Panc1 (cell line): ENCODE results near the gene OVAAL. TPM values are rescaled to one million over a fixed set of nuclear protein-coding genes. Genes with fewer than 3 reads are reported as not detected.

Experiments used
- ATAC-seq: fragments of 200-7000 bp; cut with Tn5 transposase; 2 replicates; pipeline ENCODE4 v1.9.1; 2020; ENCODE audit warnings: mild to moderate bottlenecking, moderate library complexity
- BruUV-seq: library from RNA; stranded (reverse); fragments of 400-500 nt; replicated peaks from 2 replicates; lab custom pipeline; 2021; lab: Mats Ljungman, UMichigan
- CTCF ChIA-PET: fragments of 300-600 bp; sonication (Branson Sonifier 250); formaldehyde crosslinking; loops from one replicate; lab custom pipeline; 2022; ENCODE audit warnings: antibody characterized with exemption; lab: Charles Lee
- POLR2A ChIA-PET: fragments of 300-600 bp; sonication (Branson Sonifier 250); formaldehyde crosslinking; loops from one replicate; lab custom pipeline; 2022; ENCODE audit warnings: antibody characterized with exemption; lab: Charles Lee
- DNase-seq: peaks from one replicate; pipeline ENCODE4 v3.0.0-alpha.2; 2010; ENCODE audit warnings: low read depth, low spot score
- H3K27ac ChIP-seq: 2 replicates; pipeline ENCODE4 v1.5.1; 2011; ENCODE audit warnings: mild to moderate bottlenecking, low read length, inconsistent platforms
- H3K27me3 ChIP-seq: fragments of 200-500 bp; sonication (Bioruptor generic); 2 replicates; pipeline ENCODE4 v1.6.0; 2014; ENCODE audit warnings: low read length, inconsistent platforms; ENCODE audit not compliant: control insufficient read depth, insufficient read depth
- H3K36me3 ChIP-seq: fragments of 200-500 bp; sonication (Bioruptor generic); 2 replicates; pipeline ENCODE4 v1.5.1; 2014; ENCODE audit warnings: inconsistent platforms, mild to moderate bottlenecking, low read length, moderate library complexity; ENCODE audit not compliant: control insufficient read depth, insufficient read depth
- H3K4me1 ChIP-seq: 2 replicates; pipeline ENCODE4 v1.5.1; 2011; ENCODE audit warnings: inconsistent platforms, mild to moderate bottlenecking, low read length, moderate library complexity; ENCODE audit not compliant: control insufficient read depth, insufficient read depth
- H3K4me3 ChIP-seq, 2 experiments: 2 replicates each; pipeline ENCODE4 v1.5.1; 2011 to 2012; ENCODE audit warnings: low read depth in 2 of 2, low read length in 2 of 2, mild to moderate bottlenecking in 2 of 2, inconsistent platforms in 1 of 2, moderate library complexity in 1 of 2
- H3K9me3 ChIP-seq: fragments of 200-500 bp; sonication (Bioruptor generic); 2 replicates; pipeline ENCODE4 v1.5.1; 2014; ENCODE audit warnings: low read depth, mild to moderate bottlenecking, inconsistent platforms, low read length, moderate library complexity; ENCODE audit not compliant: control insufficient read depth, insufficient read depth
- POLR2AphosphoS5 ChIP-seq: IDR thresholded peaks from 2 replicates; pipeline ENCODE4 v1.6.1; 2012; ENCODE audit warnings: mild to moderate bottlenecking, low read depth, low read length, moderate library complexity
- SIN3A ChIP-seq: IDR thresholded peaks from 2 replicates; pipeline ENCODE4 v1.6.1; 2012; ENCODE audit warnings: low read depth, mild to moderate bottlenecking, low read length, moderate library complexity, borderline replicate concordance; ENCODE audit not compliant: insufficient read depth
- TCF7L2 ChIP-seq: IDR thresholded peaks from 2 replicates; pipeline ENCODE4 v1.6.1; 2011; ENCODE audit warnings: mild to moderate bottlenecking, low read depth, low read length, inconsistent platforms
- in situ Hi-C: cut with HindIII; loops from 2 replicates; pipeline ENCODE4 v1.10.0; 2016; ENCODE audit warnings: low sequenced_read_pairs, low pct_unique_long_range_greater_than_20kb
- intact Hi-C: fragments of 100-400 bp; cut with micrococcal nuclease; formaldehyde crosslinking; loops from one replicate; pipeline ENCODE4 v1.10.0; 2022; ENCODE audit not compliant: unreplicated experiment
- total RNA-seq: library from RNA; stranded (reverse); gene quantifications from one replicate; pipeline ENCODE4 v1.2.1, GENCODE V29; 2021; ENCODE audit not compliant: unreplicated experiment
- TF ChIP-seq, protein P1 (sequence below): fragments of 450-650 bp; IDR thresholded peaks from 2 replicates; pipeline ENCODE4 v1.5.1; 2017; ENCODE audit warnings: mild to moderate bottlenecking
- TF ChIP-seq, protein P2 (sequence below), 2 experiments: IDR thresholded peaks; 2 replicates each; pipeline ENCODE4 v1.6.1; 2011 to 2012; ENCODE audit warnings: low read depth in 2 of 2, control low read depth in 1 of 2, low read length in 1 of 2, mild to moderate bottlenecking in 1 of 2, moderate library complexity in 1 of 2; ENCODE audit not compliant: insufficient read depth in 1 of 2

Gene OVAAL
- total RNA-seq, 1 experiment from 2014 or later, result not detected

DNA sequence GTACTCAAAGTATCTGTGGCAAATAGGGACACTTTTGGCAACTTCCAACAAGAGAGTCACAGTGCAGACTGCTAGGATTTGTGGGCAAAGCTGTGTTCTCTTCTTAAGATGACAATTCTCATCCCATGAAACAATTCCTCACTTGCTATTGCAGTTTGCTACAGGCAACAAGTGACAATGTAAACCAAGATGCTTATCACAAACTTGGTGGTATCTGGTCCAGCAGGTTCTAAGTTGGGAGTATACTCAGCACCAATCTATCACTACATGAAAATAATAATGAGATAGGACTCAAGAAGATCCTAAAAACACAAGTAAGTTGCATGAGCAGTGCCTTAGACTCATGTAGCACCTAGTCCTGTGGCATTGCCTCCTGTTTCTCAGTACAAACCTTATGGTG is 3.4 kb upstream of the OVAAL start:
- intact Hi-C loops (no loop called here), in situ Hi-C loops (no loop called here)
- no peak for ATAC-seq

DNA sequence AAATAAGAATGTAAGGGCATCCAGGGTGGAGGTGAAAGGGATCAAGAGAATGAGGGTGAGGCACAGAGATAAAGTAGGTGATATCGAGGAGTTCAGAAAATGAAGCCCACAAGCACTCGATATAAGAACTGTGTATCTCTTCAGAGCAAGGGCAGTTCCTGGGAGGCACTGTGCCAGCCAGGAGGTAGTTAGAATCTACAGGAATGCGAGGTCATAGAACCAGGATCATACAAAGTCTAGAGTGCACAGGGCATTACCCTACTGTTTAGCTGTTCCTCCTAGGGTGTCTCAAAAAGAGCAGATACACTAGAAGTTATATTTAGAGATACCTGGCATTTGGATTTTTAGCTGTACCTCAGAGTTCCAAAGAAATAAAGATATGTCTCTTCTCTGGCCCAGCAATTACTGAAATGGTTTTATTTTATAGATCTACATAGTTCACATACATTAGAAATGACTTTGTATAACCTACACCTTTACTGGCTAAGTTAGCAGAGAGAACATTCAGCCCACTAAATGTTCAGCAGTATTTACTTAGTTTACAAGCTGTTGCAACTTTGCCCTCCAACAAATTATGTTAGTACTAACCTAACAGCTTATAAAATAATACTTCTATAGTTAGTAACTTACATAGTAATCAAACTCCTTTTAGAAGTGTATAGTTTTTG is 1.6 kb downstream of the OVAAL start:
- CTCF ChIA-PET, result interaction anchor here (0.6 kb wide), 1 partner anchor 71 kb away, joined by 4 read pairs; no protein-coding TSS in a partner anchor
- in situ Hi-C loops, result no loop called here
- H3K4me3 ChIP-seq, result no peak overlapping the region
- DNase-seq (no peak), ATAC-seq (0 out of 2 replicates have a peak, but pooled peaks have one; percentile 49)
- intact Hi-C loops, result no loop called here
- no peak overlapping the region for H3K27ac ChIP-seq
- no peaks in the 10 kb centered on the region; the same call in 1 of the 2 replicates for H3K27me3 ChIP-seq
- no peaks in the 10 kb centered on the region; the same call in 1 of the 2 replicates for H3K4me1 ChIP-seq
- BruUV-seq, result no TSS peak
- POLR2A ChIA-PET, result no interaction called here
- H3K9me3 ChIP-seq, result no peaks in the 10 kb centered on the region
- no peaks in the 10 kb centered on the region for H3K36me3 ChIP-seq
- TF ChIP-seq, protein P1, sequence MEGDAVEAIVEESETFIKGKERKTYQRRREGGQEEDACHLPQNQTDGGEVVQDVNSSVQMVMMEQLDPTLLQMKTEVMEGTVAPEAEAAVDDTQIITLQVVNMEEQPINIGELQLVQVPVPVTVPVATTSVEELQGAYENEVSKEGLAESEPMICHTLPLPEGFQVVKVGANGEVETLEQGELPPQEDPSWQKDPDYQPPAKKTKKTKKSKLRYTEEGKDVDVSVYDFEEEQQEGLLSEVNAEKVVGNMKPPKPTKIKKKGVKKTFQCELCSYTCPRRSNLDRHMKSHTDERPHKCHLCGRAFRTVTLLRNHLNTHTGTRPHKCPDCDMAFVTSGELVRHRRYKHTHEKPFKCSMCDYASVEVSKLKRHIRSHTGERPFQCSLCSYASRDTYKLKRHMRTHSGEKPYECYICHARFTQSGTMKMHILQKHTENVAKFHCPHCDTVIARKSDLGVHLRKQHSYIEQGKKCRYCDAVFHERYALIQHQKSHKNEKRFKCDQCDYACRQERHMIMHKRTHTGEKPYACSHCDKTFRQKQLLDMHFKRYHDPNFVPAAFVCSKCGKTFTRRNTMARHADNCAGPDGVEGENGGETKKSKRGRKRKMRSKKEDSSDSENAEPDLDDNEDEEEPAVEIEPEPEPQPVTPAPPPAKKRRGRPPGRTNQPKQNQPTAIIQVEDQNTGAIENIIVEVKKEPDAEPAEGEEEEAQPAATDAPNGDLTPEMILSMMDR, result no peak
- TF ChIP-seq SIN3A (no peak), TCF7L2 (no peak), POLR2AphosphoS5 (no peak)
- TF ChIP-seq, protein P2, sequence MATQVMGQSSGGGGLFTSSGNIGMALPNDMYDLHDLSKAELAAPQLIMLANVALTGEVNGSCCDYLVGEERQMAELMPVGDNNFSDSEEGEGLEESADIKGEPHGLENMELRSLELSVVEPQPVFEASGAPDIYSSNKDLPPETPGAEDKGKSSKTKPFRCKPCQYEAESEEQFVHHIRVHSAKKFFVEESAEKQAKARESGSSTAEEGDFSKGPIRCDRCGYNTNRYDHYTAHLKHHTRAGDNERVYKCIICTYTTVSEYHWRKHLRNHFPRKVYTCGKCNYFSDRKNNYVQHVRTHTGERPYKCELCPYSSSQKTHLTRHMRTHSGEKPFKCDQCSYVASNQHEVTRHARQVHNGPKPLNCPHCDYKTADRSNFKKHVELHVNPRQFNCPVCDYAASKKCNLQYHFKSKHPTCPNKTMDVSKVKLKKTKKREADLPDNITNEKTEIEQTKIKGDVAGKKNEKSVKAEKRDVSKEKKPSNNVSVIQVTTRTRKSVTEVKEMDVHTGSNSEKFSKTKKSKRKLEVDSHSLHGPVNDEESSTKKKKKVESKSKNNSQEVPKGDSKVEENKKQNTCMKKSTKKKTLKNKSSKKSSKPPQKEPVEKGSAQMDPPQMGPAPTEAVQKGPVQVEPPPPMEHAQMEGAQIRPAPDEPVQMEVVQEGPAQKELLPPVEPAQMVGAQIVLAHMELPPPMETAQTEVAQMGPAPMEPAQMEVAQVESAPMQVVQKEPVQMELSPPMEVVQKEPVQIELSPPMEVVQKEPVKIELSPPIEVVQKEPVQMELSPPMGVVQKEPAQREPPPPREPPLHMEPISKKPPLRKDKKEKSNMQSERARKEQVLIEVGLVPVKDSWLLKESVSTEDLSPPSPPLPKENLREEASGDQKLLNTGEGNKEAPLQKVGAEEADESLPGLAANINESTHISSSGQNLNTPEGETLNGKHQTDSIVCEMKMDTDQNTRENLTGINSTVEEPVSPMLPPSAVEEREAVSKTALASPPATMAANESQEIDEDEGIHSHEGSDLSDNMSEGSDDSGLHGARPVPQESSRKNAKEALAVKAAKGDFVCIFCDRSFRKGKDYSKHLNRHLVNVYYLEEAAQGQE (IDR thresholded peaks at IDR 0.05; ENCODE audit: insufficient read depth in 1 of 2, low read depth in 2 of 2, low read length in 1 of 2), result no peak

More for the DNA sequence above, 3.4 kb upstream of the OVAAL start:
- DNase-seq, result no peak
- Histone ChIP-seq H3K4me3 (no peak overlapping the region), H3K27me3 (no peaks in the 10 kb centered on the region; the same call in 1 of the 2 replicates), H3K27ac (no peak overlapping the region), H3K4me1 (no peaks in the 10 kb centered on the region), H3K36me3 (no peaks in the 10 kb centered on the region), H3K9me3 (no peaks in the 10 kb centered on the region)
- TF ChIP-seq SIN3A (no peak), TCF7L2 (no peak), POLR2AphosphoS5 (no peak)
- TF ChIP-seq, protein P2 (IDR thresholded peaks at IDR 0.05; ENCODE audit: insufficient read depth in 1 of 2, low read depth in 2 of 2, low read length in 1 of 2), result no peak
- TF ChIP-seq, protein P1, result no peak
- BruUV-seq, result no TSS peak
- POLR2A ChIA-PET, result no interaction called here
- CTCF ChIA-PET, result no interaction called here
